Adrenal gland (tissue), 12 donors: ENCODE results near the gene AK5. TPM values are rescaled to one million over a fixed set of nuclear protein-coding genes. Genes with fewer than 3 reads are reported as not detected.

Experiments
- DNase-seq, 7 donors: peaks; one replicate each; pipeline ENCODE4 v3.0.0-alpha.2; 2019 to 2020
- H3K27ac ChIP-seq, 5 donors: fragments of 200-600 bp; sonication (generic) in 4 of 5; 1 replicate in 3 of 5; 2 replicates in 2 of 5; pipeline versions ENCODE4 v1.5.1 to v1.8.0; 2016 to 2020; ENCODE audit warnings: mild to moderate bottlenecking in 1 of 5
- H3K27me3 ChIP-seq: fragments of 200-600 bp; 2 replicates; pipeline ENCODE4 v1.8.0; 2021
- H3K36me3 ChIP-seq, 2 donors: fragments of 200-600 bp; replicated peaks in 1 of 2; 1 replicate in 1 of 2; 2 replicates in 1 of 2; pipeline versions ENCODE4 v1.5.1 to v1.8.0; 2018 to 2022
- H3K4me1 ChIP-seq, 2 donors: fragments of 200-600 bp; replicated peaks in 1 of 2; 1 replicate in 1 of 2; 2 replicates in 1 of 2; pipeline versions ENCODE4 v1.5.1 to v1.8.0; 2018 to 2021
- H3K4me3 ChIP-seq, 4 donors: fragments of 200-600 bp; sonication (generic) in 3 of 4; one replicate each; pipeline ENCODE4 v1.5.1; 2016 to 2018
- H3K9me3 ChIP-seq, 3 donors: fragments of 200-600 bp; sonication (generic) in 1 of 3; replicated peaks in 1 of 3; 1 replicate in 2 of 3; 2 replicates in 1 of 3; pipeline versions ENCODE4 v1.5.1 to v1.8.0; 2016 to 2021
- CTCF ChIP-seq, 6 experiments: fragments of 450-650 bp in 4 of 6; fragments of 200-600 bp in 2 of 6; sonication (generic) in 1 of 6; IDR thresholded peaks; 1 replicate in 5 of 6; 2 replicates in 1 of 6; pipeline versions ENCODE4 v1.5.1 to v1.8.0; 2016 to 2021; ENCODE audit warnings: antibody characterized with exemption in 6 of 6, mild to moderate bottlenecking in 2 of 6, moderate library complexity in 1 of 6
- POLR2A ChIP-seq, 2 donors: fragments of 450-650 bp; IDR thresholded peaks; one replicate each; pipeline ENCODE4 v1.6.1; 2017; ENCODE audit warnings: antibody characterized with exemption in 2 of 2, mild to moderate bottlenecking in 2 of 2, moderate library complexity in 1 of 2
- WGBS, 4 donors: extraction: QIAGEN DNeasy Blood & Tissue Kit in 2 of 4; methylation state at CpG; one replicate each; pipeline versions ENCODE4 v1.1.5 to v1.1.7; 2013 to 2017; 5-methylcytosine and 5-hydroxymethylcytosine counted together
- intact Hi-C, 2 donors: fragments of 100-400 bp; cut with DNase I; formaldehyde crosslinking; loops; one replicate each; pipeline versions ENCODE4 v1.14.1 to v1.15.0; 2022 to 2023
- polyA plus RNA-seq, 3 donors: library from polyadenylated mRNA; stranded (reverse); fragments of 200-250 nt in 2 of 3; fragments of 350-450 nt in 1 of 3; fragmentation: Illumina TruSeq in 1 of 3; extraction: RNeasy Lipid Tissue Mini Kit (QIAGEN cat#74804) in 1 of 3; gene quantifications; one replicate each; pipeline ENCODE4 v1.2.3, GENCODE V29; 2013 to 2014
- total RNA-seq, 9 donors: library from RNA; depleted of rRNA in 4 of 9; stranded (reverse); fragments of >200 nt in 4 of 9; fragments of 120-200 nt in 1 of 9; fragmentation: NEBNext Ultra II Directional in 1 of 9; extraction: Animal tissue kit (Norgen Biotek cat#: 25700) in 1 of 9; gene quantifications; one replicate each; pipeline versions ENCODE4 v1.1.0 to v1.2.4, GENCODE V29; 2013 to 2023
- donor health status: healthy with polysubstance abuse.
- donor health status: Bipolar disorder and iron deficiency.
- donor health status: DM: yes; HTN: yes; CAD: no.
- donor health status: DM: no; HTN: no; CAD: no.
- donor health status: DM: no; HTN: no; CAD: no.
- donor health status: DM: yes; HTN: yes; CAD: no.

AK5 gene
- total and polyA plus RNA-seq, 12 donors = 0.34 to 2.3 (median 1.1) TPM; not detected in 4

GRCh38 chr1:77468949-77469710 lies 187.3 kb downstream of the AK5 start:
- Histone ChIP-seq H3K27ac (no peak overlapping the region), H3K27me3 (no peaks in the 10 kb centered on the region)
- intact Hi-C loops = no loop called here

DNA sequence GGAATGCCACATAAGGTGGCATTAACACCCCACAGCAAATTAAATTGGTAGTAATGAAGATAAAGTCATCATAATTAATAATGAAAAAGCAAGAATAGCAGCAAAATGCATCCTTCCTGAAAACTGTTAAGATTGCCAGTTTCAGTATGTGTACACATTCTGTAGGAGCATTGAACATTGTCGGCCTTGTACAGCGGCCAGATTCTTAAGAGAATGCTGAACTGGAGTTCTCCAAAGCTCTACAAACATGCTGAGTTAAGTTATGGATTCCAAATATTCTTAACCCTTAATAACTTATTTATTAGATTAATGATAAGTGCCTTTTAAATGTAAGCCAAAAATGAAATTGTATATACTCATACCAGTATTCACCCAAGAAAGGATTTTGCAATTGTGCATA lies 189.9 kb downstream of the AK5 start:
- Histone ChIP-seq H3K4me3 (no peak overlapping the region), H3K27me3 (no peaks in the 10 kb centered on the region), H3K27ac (no peak overlapping the region), H3K36me3 (no peaks in the 10 kb centered on the region), H3K4me1 (no peaks in the 10 kb centered on the region), H3K9me3 (no peaks in the 10 kb centered on the region)
- no peak for TF ChIP-seq CTCF (IDR thresholded peaks at IDR 0.05)
- no peak for TF ChIP-seq POLR2A (IDR thresholded peaks at IDR 0.05)
- WGBS, 4 donors = 65 to 83% (median 80%) methylated on average over 2 of the region's 2 CpGs
- intact Hi-C loops = no loop called here
- DNase-seq = no peak

More at GRCh38 chr1:77468949-77469710, 187.3 kb downstream of the AK5 start:
- no peak for DNase-seq
- 67 to 81% (median 79%) methylated on average over 5 of the region's 5 CpGs for WGBS, 4 donors
- Histone ChIP-seq H3K36me3 (no peaks in the 10 kb centered on the region), H3K4me3 (no peak overlapping the region), H3K4me1 (no peaks in the 10 kb centered on the region), H3K9me3 (no peaks in the 10 kb centered on the region)
- TF ChIP-seq POLR2A (IDR thresholded peaks at IDR 0.05) (no peak), CTCF (IDR thresholded peaks at IDR 0.05) (no peak)

- 40 to 49% (median 47%) methylated on average over 3 of the region's 3 CpGs for WGBS, 4 donors
- TF ChIP-seq CTCF (IDR thresholded peaks at IDR 0.05) (no peak), POLR2A (IDR thresholded peaks at IDR 0.05) (no peak)
- H3K4me3 ChIP-seq = no peak overlapping the region
- intact Hi-C loops = no loop called here
- no peaks in the 10 kb centered on the region for H3K36me3 ChIP-seq
- no peaks in the 10 kb centered on the region for H3K9me3 ChIP-seq
- H3K27me3 ChIP-seq = no peaks in the 10 kb centered on the region
- H3K4me1 ChIP-seq = no peaks in the 10 kb centered on the region
- H3K27ac ChIP-seq = no peak overlapping the region
- peak in 1 of 7 donors; percentile 16 for DNase-seq
Observed at GRCh38 chr1:77473690-77474089, 191.9 kb downstream of the AK5 start.

GRCh38 chr1:77475641-77476040 lies 193.8 kb downstream of the AK5 start:
- no peaks in the 10 kb centered on the region for H3K4me1 ChIP-seq
- no peaks in the 10 kb centered on the region for H3K36me3 ChIP-seq
- TF ChIP-seq POLR2A (IDR thresholded peaks at IDR 0.05) = no peak
- no peak for TF ChIP-seq CTCF (IDR thresholded peaks at IDR 0.05)
- H3K9me3 ChIP-seq = no peaks in the 10 kb centered on the region
- H3K4me3 ChIP-seq = no peak overlapping the region
- no peaks in the 10 kb centered on the region for H3K27me3 ChIP-seq
- intact Hi-C loops = no loop called here
- no peak overlapping the region for H3K27ac ChIP-seq
- DNase-seq = no peak
- 18 to 40% (median 31%) methylated on average over 1 of the region's 1 CpG for WGBS, 4 donors
